Activated B cell treated with CpG ODN at 0.5 μM for 24 hours (primary cell): ENCODE data around the gene CD247. TPM values are rescaled to one million over a fixed set of nuclear protein-coding genes. Genes with fewer than 3 reads are reported as not detected.

Source experiments
- ATAC-seq: fragments of 200-7000 bp; cut with Tn5 transposase; one replicate; pipeline ENCODE4 v1.10.0; 2021; ENCODE audit warnings: low read depth, mild to moderate bottlenecking, moderate library complexity
- CTCF ChIA-PET: fragments of 350-600 bp; sonication (Branson Sonifier 250); formaldehyde crosslinking; loops from one replicate; lab custom pipeline; 2021; ENCODE audit warnings: antibody characterized with exemption; lab: Charles Lee
- POLR2A ChIA-PET: fragments of 350-600 bp; sonication (Branson Sonifier 250); formaldehyde crosslinking; loops from one replicate; lab custom pipeline; 2021; ENCODE audit warnings: antibody characterized with exemption; lab: Charles Lee
- DNase-seq: peaks from one replicate; pipeline ENCODE4 v3.0.0; 2022
- H3K27ac Mint-ChIP-seq: one replicate; pipeline ENCODE4 v1.8.0; 2020; ENCODE audit warnings: mixed read lengths
- H3K27me3 Mint-ChIP-seq: one replicate; pipeline ENCODE4 v1.8.0; 2021; ENCODE audit warnings: mixed read lengths
- H3K36me3 Mint-ChIP-seq: one replicate; pipeline ENCODE4 v1.8.0; 2021; ENCODE audit warnings: low read depth, mixed read lengths
- H3K4me1 Mint-ChIP-seq: one replicate; pipeline ENCODE4 v1.8.0; 2021; ENCODE audit warnings: mixed read lengths
- H3K4me3 Mint-ChIP-seq: one replicate; pipeline ENCODE4 v1.8.0; 2020; ENCODE audit warnings: mild to moderate bottlenecking, mixed read lengths
- H3K9me3 Mint-ChIP-seq: one replicate; pipeline ENCODE4 v1.8.0; 2020; ENCODE audit warnings: mixed read lengths
- CTCF ChIP-seq: fragments of 200-600 bp; IDR thresholded peaks from one replicate; pipeline ENCODE4 v1.8.0; 2022; ENCODE audit warnings: antibody characterized with exemption, mild to moderate bottlenecking
- intact Hi-C: fragments of 100-400 bp; cut with micrococcal nuclease; formaldehyde crosslinking; loops from one replicate; pipeline ENCODE4 v1.15.1; 2024
- total RNA-seq: library from RNA; stranded (reverse); gene quantifications from 2 replicates; pipeline ENCODE4 v1.2.3, GENCODE V29; 2022

Gene CD247
- total RNA-seq, 1 donor from 2014 or later = 1.0 TPM

GRCh38 chr1:167467752-167468151, 50.6 kb downstream of the CD247 start:
- no peaks in the 10 kb centered on the region for H3K36me3 Mint-ChIP-seq
- ChIA-PET POLR2A (no interaction called here), CTCF (no interaction called here)
- H3K9me3 Mint-ChIP-seq = no peaks in the 10 kb centered on the region
- TF ChIP-seq CTCF = no peak
- H3K4me3 Mint-ChIP-seq = no peak overlapping the region
- intact Hi-C loops = no loop called here
- H3K4me1 Mint-ChIP-seq = no peaks in the 10 kb centered on the region
- DNase-seq (no peak), ATAC-seq (no peak)
- peaks cover 9% of the 10 kb centered on the region for H3K27me3 Mint-ChIP-seq
- no peak overlapping the region for H3K27ac Mint-ChIP-seq

- no peak for TF ChIP-seq CTCF
- DNase-seq = no peak
- Mint-ChIP-seq H3K4me3 (no peak overlapping the region), H3K27ac (no peak overlapping the region), H3K9me3 (no peaks in the 10 kb centered on the region), H3K4me1 (no peaks in the 10 kb centered on the region), H3K36me3 (no peaks in the 10 kb centered on the region), H3K27me3 (peaks cover 11% of the 10 kb centered on the region)
- ChIA-PET POLR2A (no interaction called here), CTCF (no interaction called here)
- intact Hi-C loops = no loop called here
- no peak for ATAC-seq
Measured at GRCh38 chr1:167467126-167467710, 51.1 kb downstream of the CD247 start.

GRCh38 chr1:167465743-167466142, 52.6 kb downstream of the CD247 start:
- no peak overlapping the region for H3K4me3 Mint-ChIP-seq
- no peak overlapping the region for H3K27ac Mint-ChIP-seq
- no peaks in the 10 kb centered on the region for H3K36me3 Mint-ChIP-seq
- peaks cover 11% of the 10 kb centered on the region for H3K27me3 Mint-ChIP-seq
- DNase-seq (no peak), ATAC-seq (no peak)
- H3K9me3 Mint-ChIP-seq = no peaks in the 10 kb centered on the region
- ChIA-PET POLR2A (no interaction called here), CTCF (no interaction called here)
- TF ChIP-seq CTCF = no peak
- no peaks in the 10 kb centered on the region for H3K4me1 Mint-ChIP-seq
- intact Hi-C loops = no loop called here

- ATAC-seq = no peak
- H3K27ac Mint-ChIP-seq = no peak overlapping the region
- no peak for DNase-seq
- no peak overlapping the region for H3K4me3 Mint-ChIP-seq
- H3K36me3 Mint-ChIP-seq = no peaks in the 10 kb centered on the region
- ChIA-PET POLR2A (no interaction called here), CTCF (interaction anchor here (0.9 kb wide), 1 partner anchor 69 kb away, joined by 3 read pairs; no protein-coding TSS in a partner anchor)
- no peaks in the 10 kb centered on the region for H3K4me1 Mint-ChIP-seq
- intact Hi-C loops = no loop called here
- no peaks in the 10 kb centered on the region for H3K9me3 Mint-ChIP-seq
- H3K27me3 Mint-ChIP-seq = peaks cover 9% of the 10 kb centered on the region
- no peak for TF ChIP-seq CTCF
Measured at GRCh38 chr1:167465018-167465417, 53.3 kb downstream of the CD247 start.

- intact Hi-C loops = no loop called here
- no peak overlapping the region for H3K27ac Mint-ChIP-seq
- no peak for TF ChIP-seq CTCF
Measured at GRCh38 chr1:167463875-167464575, 54.3 kb downstream of the CD247 start.

More at GRCh38 chr1:167463875-167464575, 54.3 kb downstream of the CD247 start:
- Mint-ChIP-seq H3K27me3 (peaks cover 8% of the 10 kb centered on the region), H3K36me3 (no peaks in the 10 kb centered on the region), H3K4me1 (no peaks in the 10 kb centered on the region), H3K4me3 (no peak overlapping the region), H3K9me3 (no peaks in the 10 kb centered on the region)
- DNase-seq (no peak), ATAC-seq (no peak)
- ChIA-PET CTCF (no interaction called here), POLR2A (no interaction called here)
